ENCODE measurements around the gene CNDP1.
"Not testable (repeated sequence)": the region's sequence is repeated elsewhere in the genome, so short reads cannot be mapped to it uniquely, and the experiment has no call there.

The CNDP1 gene

GRCh38 chr18:74534150-74534969 is at the start of gene CNDP1:
Gene CNDP1, plus strand, starts transcription at chr18:74534500. Its CDS starts 168 bp downstream, at chr18:74534668.
- no peak for DNase-seq (ENCODE audit: low spot score)

GRCh38 chr18:74486119-74486849 is 48.0 kb upstream of the CNDP1 start:
- no peak for DNase-seq (ENCODE audit: low spot score)

GRCh38 chr18:74488354-74488753 is 45.9 kb upstream of the CNDP1 start:
- DNase-seq (ENCODE audit: low spot score) = no peak

GRCh38 chr18:74488864-74489263 is 45.4 kb upstream of the CNDP1 start:
- DNase-seq (ENCODE audit: low spot score) = no peak

- DNase-seq (ENCODE audit: low spot score) = no peak
Observed at GRCh38 chr18:74489676-74490075, 44.6 kb upstream of the CNDP1 start.

- DNase-seq (ENCODE audit: low spot score) = no peak
Observed at GRCh38 chr18:74492259-74492658, 42.0 kb upstream of the CNDP1 start.

GRCh38 chr18:74493689-74494088 is 40.6 kb upstream of the CNDP1 start:
- DNase-seq (ENCODE audit: low spot score) = peak; percentile 84

- no peak for DNase-seq (ENCODE audit: low spot score)
Observed at GRCh38 chr18:74494514-74494913, 39.8 kb upstream of the CNDP1 start.

- peak; percentile 99 for DNase-seq (ENCODE audit: low spot score)
Observed at GRCh38 chr18:74495581-74496507, 38.5 kb upstream of the CNDP1 start, which contains the start of gene CNDP2. Gene CNDP2, plus strand, starts transcription at chr18:74496363. Its CDS starts 3,611 bp downstream, at chr18:74499974.

GRCh38 chr18:74496508-74497323 is 37.6 kb upstream of the CNDP1 start:
- peak; percentile 64 for DNase-seq (ENCODE audit: low spot score)

GRCh38 chr18:74497324-74497676 is 37.0 kb upstream of the CNDP1 start:
- DNase-seq (ENCODE audit: low spot score) = peak; percentile 60

GRCh38 chr18:74497778-74498177 is 36.5 kb upstream of the CNDP1 start:
- peak; percentile 36 for DNase-seq (ENCODE audit: low spot score)

- peak; percentile 83 for DNase-seq (ENCODE audit: low spot score)
Observed at GRCh38 chr18:74498712-74499627, 35.3 kb upstream of the CNDP1 start.

- DNase-seq (ENCODE audit: low spot score) = peak; percentile 78
Observed at GRCh38 chr18:74499633-74500032, 34.7 kb upstream of the CNDP1 start.

GRCh38 chr18:74500372-74500771 is 33.9 kb upstream of the CNDP1 start:
- peak; percentile 34 for DNase-seq (ENCODE audit: low spot score)

- not testable (repeated sequence) for DNase-seq (ENCODE audit: low spot score)
Observed at GRCh38 chr18:74500774-74501173, 33.5 kb upstream of the CNDP1 start.

GRCh38 chr18:74501386-74501785 is 32.9 kb upstream of the CNDP1 start:
- no peak for DNase-seq (ENCODE audit: low spot score)

GRCh38 chr18:74503137-74503536 is 31.2 kb upstream of the CNDP1 start:
- DNase-seq (ENCODE audit: low spot score) = no peak

- no peak for DNase-seq (ENCODE audit: low spot score)
Observed at GRCh38 chr18:74505776-74506175, 28.5 kb upstream of the CNDP1 start.

- no peak for DNase-seq (ENCODE audit: low spot score)
Observed at GRCh38 chr18:74506448-74507084, 27.7 kb upstream of the CNDP1 start.
